H9 (cell line): Measurements from ENCODE around the gene PGS1. TPM values are rescaled to one million over a fixed set of nuclear protein-coding genes. Genes with fewer than 3 reads are reported as not detected.

Source experiments
- DNase-seq: peaks from one replicate; pipeline ENCODE4 v3.0.0-alpha.2; 2017
- H2AFZ ChIP-seq: one replicate; pipeline ENCODE4 v1.6.1; 2013; ENCODE audit warnings: mild to moderate bottlenecking, low read length, control low read depth, moderate library complexity
- H2AK5ac ChIP-seq: 2 replicates; pipeline ENCODE4 v1.6.1; 2013; ENCODE audit warnings: low read length, control low read depth, mixed read lengths; ENCODE audit not compliant: insufficient read length
- H2BK120ac ChIP-seq: one replicate; pipeline ENCODE4 v1.6.1; 2013; ENCODE audit warnings: low read depth, mild to moderate bottlenecking, low read length, control low read depth, inconsistent platforms; ENCODE audit not compliant: poor library complexity, severe bottlenecking
- H2BK12ac ChIP-seq: 2 replicates; pipeline ENCODE4 v1.6.1; 2013; ENCODE audit warnings: low read length, control low read depth, mixed read lengths, low read depth; ENCODE audit not compliant: insufficient read length
- H2BK15ac ChIP-seq: 2 replicates; pipeline ENCODE4 v1.6.1; 2013; ENCODE audit warnings: low read depth, low read length, control low read depth
- H2BK20ac ChIP-seq: one replicate; pipeline ENCODE4 v1.6.1; 2013; ENCODE audit warnings: low read depth, mild to moderate bottlenecking, low read length, control low read depth, inconsistent platforms; ENCODE audit not compliant: poor library complexity, severe bottlenecking
- H2BK5ac ChIP-seq: 2 replicates; pipeline ENCODE4 v1.6.1; 2013; ENCODE audit warnings: low read length, control low read depth, mixed read lengths; ENCODE audit not compliant: insufficient read length
- H3K14ac ChIP-seq: 2 replicates; pipeline ENCODE4 v1.6.1; 2013; ENCODE audit warnings: low read length, control low read depth; ENCODE audit not compliant: insufficient read depth
- H3K18ac ChIP-seq: 2 replicates; pipeline ENCODE4 v1.6.1; 2013; ENCODE audit warnings: low read depth, mild to moderate bottlenecking, mixed read lengths, low read length, control low read depth; ENCODE audit not compliant: insufficient read length
- H3K23ac ChIP-seq: 2 replicates; pipeline ENCODE4 v1.6.1; 2013; ENCODE audit warnings: low read length, control low read depth, mixed read lengths, low read depth; ENCODE audit not compliant: insufficient read length
- H3K23me2 ChIP-seq: 2 replicates; pipeline ENCODE4 v1.6.1; 2013; ENCODE audit warnings: low read depth, mild to moderate bottlenecking, mixed read lengths, low read length, control low read depth; ENCODE audit not compliant: insufficient read length, poor library complexity, severe bottlenecking
- H3K27ac ChIP-seq: 2 replicates; pipeline ENCODE4 v1.5.1; 2013; ENCODE audit warnings: low read length, control low read depth, mixed read lengths, low read depth; ENCODE audit not compliant: insufficient read length
- H3K27me3 ChIP-seq: 2 replicates; pipeline ENCODE4 v1.6.1; 2013; ENCODE audit warnings: low read length, control low read depth, inconsistent platforms; ENCODE audit not compliant: insufficient read depth
- H3K4ac ChIP-seq: 2 replicates; pipeline ENCODE4 v1.6.1; 2013; ENCODE audit warnings: low read depth, mild to moderate bottlenecking, control low read depth, inconsistent platforms, low read length, moderate library complexity
- H3K4me1 ChIP-seq: 2 replicates; pipeline ENCODE4 v1.6.1; 2013; ENCODE audit warnings: low read length, control low read depth, inconsistent platforms; ENCODE audit not compliant: insufficient read depth
- H3K4me2 ChIP-seq: 2 replicates; pipeline ENCODE4 v1.6.1; 2013; ENCODE audit warnings: low read length, control low read depth, mixed read lengths; ENCODE audit not compliant: insufficient read length, insufficient read depth
- H3K56ac ChIP-seq: 2 replicates; pipeline ENCODE4 v1.6.1; 2013; ENCODE audit warnings: low read depth, mild to moderate bottlenecking, mixed read lengths, low read length, control low read depth; ENCODE audit not compliant: insufficient read length
- H3K79me1 ChIP-seq: 2 replicates; pipeline ENCODE4 v1.6.1; 2013; ENCODE audit warnings: low read depth, mild to moderate bottlenecking, moderate library complexity, low read length, control low read depth, inconsistent platforms; ENCODE audit not compliant: insufficient read depth, poor library complexity, severe bottlenecking
- H3K79me2 ChIP-seq: 2 replicates; pipeline ENCODE4 v1.6.1; 2013; ENCODE audit warnings: low read length, control low read depth, inconsistent platforms; ENCODE audit not compliant: insufficient read depth
- H3K9ac ChIP-seq: 2 replicates; pipeline ENCODE4 v1.6.1; 2013; ENCODE audit warnings: low read length, control low read depth, mixed read lengths; ENCODE audit not compliant: insufficient read length; ENCODE audit errors: extremely low read depth
- H3K9me3 ChIP-seq: one replicate; pipeline ENCODE4 v1.6.1; 2013; ENCODE audit warnings: low read depth, low read length, inconsistent platforms; ENCODE audit not compliant: control insufficient read depth
- H3T11ph ChIP-seq: one replicate; pipeline ENCODE4 v1.6.1; 2013; ENCODE audit warnings: mild to moderate bottlenecking, low read length, control low read depth, inconsistent platforms
- H4K20me1 ChIP-seq: one replicate; pipeline ENCODE4 v1.6.1; 2013; ENCODE audit not compliant: control insufficient read depth, insufficient read length, insufficient read depth
- H4K5ac ChIP-seq: 2 replicates; pipeline ENCODE4 v1.6.1; 2013; ENCODE audit warnings: low read depth, mild to moderate bottlenecking, mixed read lengths, low read length, control low read depth; ENCODE audit not compliant: insufficient read length
- H4K8ac ChIP-seq: replicated peaks from 2 replicates; pipeline ENCODE4 v1.6.1; 2013; ENCODE audit warnings: low read length, control low read depth, mixed read lengths, low read depth; ENCODE audit not compliant: insufficient read length
- H4K91ac ChIP-seq: 2 replicates; pipeline ENCODE4 v1.6.1; 2013; ENCODE audit warnings: low read depth, mild to moderate bottlenecking, moderate library complexity, mixed read lengths, low read length, control low read depth; ENCODE audit not compliant: insufficient read length
- H3K27ac Mint-ChIP-seq, 3 experiments: 2 replicates in 2 of 3; 3 replicates in 1 of 3; pipeline ENCODE4 v1.8.0; 2020 to 2021; ENCODE audit warnings: mixed read lengths in 3 of 3, mild to moderate bottlenecking in 1 of 3, moderate library complexity in 1 of 3
- H3K27me3 Mint-ChIP-seq: 2 replicates; pipeline ENCODE4 v1.8.0; 2021; ENCODE audit warnings: low read depth, mild to moderate bottlenecking, moderate library complexity, mixed read lengths
- H3K36me3 Mint-ChIP-seq, 3 experiments: 2 replicates in 2 of 3; 3 replicates in 1 of 3; pipeline ENCODE4 v1.8.0; 2020 to 2021; ENCODE audit warnings: low read depth in 3 of 3, mixed read lengths in 3 of 3; ENCODE audit not compliant: insufficient read depth in 1 of 3
- H3K4me1 Mint-ChIP-seq, 2 experiments: 2 replicates each; pipeline ENCODE4 v1.8.0; 2020; ENCODE audit warnings: mixed read lengths in 2 of 2
- H3K4me3 Mint-ChIP-seq, 2 experiments: 2 replicates in 1 of 2; 3 replicates in 1 of 2; pipeline ENCODE4 v1.8.0; 2020 to 2021; ENCODE audit warnings: mild to moderate bottlenecking in 2 of 2, mixed read lengths in 2 of 2, moderate library complexity in 1 of 2
- H3K9me3 Mint-ChIP-seq, 2 experiments: 2 replicates in 1 of 2; 3 replicates in 1 of 2; pipeline ENCODE4 v1.8.0; 2020; ENCODE audit warnings: mild to moderate bottlenecking in 2 of 2, mixed read lengths in 2 of 2, moderate library complexity in 1 of 2
- CTCF ChIP-seq: fragments of 200-600 bp; sonication (generic); conservative IDR thresholded peaks from 3 replicates; pipeline ENCODE4 v1.8.0; 2021; ENCODE audit warnings: antibody characterized with exemption, mild to moderate bottlenecking
- WGBS: extraction: QIAGEN DNeasy Blood & Tissue Kit; methylation state at CpG from one replicate; pipeline ENCODE4 v1.1.7; 2013; ENCODE audit warnings: missing lambda C conversion rate, low lambda C conversion rate, mixed read lengths; ENCODE audit not compliant: insufficient read length; ENCODE audit errors: extremely low coverage; 5-methylcytosine and 5-hydroxymethylcytosine counted together
- total RNA-seq: library from RNA; stranded (reverse); gene quantifications from 2 replicates; pipeline ENCODE4 v1.2.1, GENCODE V29; 2021

Gene PGS1
- total RNA-seq, 1 experiment from 2014 or later, result 45.7 TPM

- Histone ChIP-seq H3K79me1 (no peaks in the 10 kb centered on the region), H3K4me1 (no peaks in the 10 kb centered on the region), H3K9ac (no peak overlapping the region), H3K18ac (no peak overlapping the region), H3T11ph (no peak overlapping the region), H4K20me1 (no peaks in the 10 kb centered on the region), H3K27me3 (no peaks in the 10 kb centered on the region), H2BK120ac (no peak overlapping the region), H4K5ac (no peak overlapping the region), H3K14ac (no peak overlapping the region), H4K91ac (no peak overlapping the region), H4K8ac (no peak overlapping the region), H3K79me2 (no peaks in the 10 kb centered on the region), H3K56ac (no peak overlapping the region), H3K27ac (no peak overlapping the region), H3K4ac (no peak overlapping the region), H2AFZ (no peak overlapping the region), H3K9me3 (no peaks in the 10 kb centered on the region), H3K23me2 (peaks cover 2% of the 10 kb centered on the region), H2BK15ac (no peak overlapping the region), H3K23ac (no peak overlapping the region), H2AK5ac (no peak overlapping the region), H2BK12ac (no peak overlapping the region), H3K4me2 (no peak overlapping the region), H2BK20ac (no peak overlapping the region), H2BK5ac (no peak overlapping the region)
- no peak for DNase-seq
- no CpG with 5 or more reads among the region's 12 CpGs for WGBS
- peaks cover 7 to 10% of the 10 kb centered on the region in 2 experiments; a peak in 3 of 5 replicates for H3K9me3 Mint-ChIP-seq
- H3K4me3 Mint-ChIP-seq, result no peak overlapping the region
- no peak for TF ChIP-seq CTCF
- H3K27ac Mint-ChIP-seq, result no peak overlapping the region
- H3K4me1 Mint-ChIP-seq, result peaks cover 3 to 5% of the 10 kb centered on the region in 2 experiments; a peak in 3 of 4 replicates
- H3K36me3 Mint-ChIP-seq, result peaks cover 0 to 6% (median 3%) of the 10 kb centered on the region in 3 experiments; a peak in 2 of 7 replicates
- H3K27me3 Mint-ChIP-seq, result peaks cover 7% of the 10 kb centered on the region
Measured at GRCh38 chr17:78468366-78468765, 89.9 kb downstream of the PGS1 start.
